Measurements from ENCODE around the gene SAA2. TPM values are rescaled to one million over a fixed set of nuclear protein-coding genes. Genes with fewer than 3 reads are reported as not detected.

SAA2 gene
- total and polyA plus RNA-seq, 2 donors (not counting 1 experiment from before 2014, with no cell fraction given) = not detected

GRCh38 chr11:18236664-18237356 lies 11.7 kb downstream of the SAA2 start, which contains the start of gene SAA4:
TSS of gene SAA4 (minus strand) at chr11:18236802. CDS start at chr11:18235926, 876 bp downstream.
- no peaks in the 10 kb centered on the region for H3K9me3 ChIP-seq (ENCODE audit: control insufficient read depth, insufficient read depth, low read depth, low read length)
- H3K9ac ChIP-seq (ENCODE audit: insufficient read depth, low read length) = no peak within 1 kb of the TSS
- no peak within 1 kb of the TSS for H3K27ac ChIP-seq (ENCODE audit: insufficient read depth, low read length)
- no peaks in the 10 kb centered on the region for H3K4me1 ChIP-seq (ENCODE audit: control insufficient read depth, extremely low read depth, insufficient read depth, low read length)
- DNase-seq (ENCODE audit: low read depth in 2 of 2) = no peak
- no peak within 1 kb of the TSS for H3K4me3 ChIP-seq (replicated peaks in 1 of 4; ENCODE audit: control extremely low read depth in 1 of 4, insufficient read depth in 1 of 4, low read depth in 3 of 4, low read length in 4 of 4)
- no peak within 1 kb of the TSS for H2AFZ ChIP-seq (ENCODE audit: low read length)
- H4K20me1 ChIP-seq (ENCODE audit: control insufficient read depth, extremely low read depth, insufficient read depth, low read length) = no peaks in the 10 kb centered on the region
- no peaks in the 10 kb centered on the region for H3K79me2 ChIP-seq (ENCODE audit: control insufficient read depth, insufficient read depth, low read length)
- H3K27me3 ChIP-seq (ENCODE audit: control insufficient read depth, insufficient read depth, low read length) = peaks cover 4% of the 10 kb centered on the region
- H3K36me3 ChIP-seq (ENCODE audit: control insufficient read depth, insufficient read depth, low read length) = no peaks in the 10 kb centered on the region
- H3K4me2 ChIP-seq (ENCODE audit: extremely low read depth, insufficient read depth, low read length) = no peak within 1 kb of the TSS
- TF ChIP-seq, protein P1, sequence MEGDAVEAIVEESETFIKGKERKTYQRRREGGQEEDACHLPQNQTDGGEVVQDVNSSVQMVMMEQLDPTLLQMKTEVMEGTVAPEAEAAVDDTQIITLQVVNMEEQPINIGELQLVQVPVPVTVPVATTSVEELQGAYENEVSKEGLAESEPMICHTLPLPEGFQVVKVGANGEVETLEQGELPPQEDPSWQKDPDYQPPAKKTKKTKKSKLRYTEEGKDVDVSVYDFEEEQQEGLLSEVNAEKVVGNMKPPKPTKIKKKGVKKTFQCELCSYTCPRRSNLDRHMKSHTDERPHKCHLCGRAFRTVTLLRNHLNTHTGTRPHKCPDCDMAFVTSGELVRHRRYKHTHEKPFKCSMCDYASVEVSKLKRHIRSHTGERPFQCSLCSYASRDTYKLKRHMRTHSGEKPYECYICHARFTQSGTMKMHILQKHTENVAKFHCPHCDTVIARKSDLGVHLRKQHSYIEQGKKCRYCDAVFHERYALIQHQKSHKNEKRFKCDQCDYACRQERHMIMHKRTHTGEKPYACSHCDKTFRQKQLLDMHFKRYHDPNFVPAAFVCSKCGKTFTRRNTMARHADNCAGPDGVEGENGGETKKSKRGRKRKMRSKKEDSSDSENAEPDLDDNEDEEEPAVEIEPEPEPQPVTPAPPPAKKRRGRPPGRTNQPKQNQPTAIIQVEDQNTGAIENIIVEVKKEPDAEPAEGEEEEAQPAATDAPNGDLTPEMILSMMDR (conservative IDR thresholded peaks at IDR 0.05 in 1 of 2, IDR thresholded peaks at IDR 0.05 in 1 of 2; ENCODE audit: low read depth in 1 of 2, low read length in 2 of 2) = no peak
- TF ChIP-seq EZH2 (IDR thresholded peaks at IDR 0.05; ENCODE audit: low read length, missing control alignments) = no peak

GRCh38 chr11:18235394-18236334 lies 12.8 kb downstream of the SAA2 start:
- DNase-seq (ENCODE audit: low read depth in 2 of 2) = no peak
- TF ChIP-seq EZH2 (IDR thresholded peaks at IDR 0.05; ENCODE audit: low read length, missing control alignments) = no peak
- TF ChIP-seq, protein P1 (conservative IDR thresholded peaks at IDR 0.05 in 1 of 2, IDR thresholded peaks at IDR 0.05 in 1 of 2; ENCODE audit: low read depth in 1 of 2, low read length in 2 of 2) = no peak
- H2AFZ ChIP-seq (ENCODE audit: low read length) = no peak overlapping the region

DNA sequence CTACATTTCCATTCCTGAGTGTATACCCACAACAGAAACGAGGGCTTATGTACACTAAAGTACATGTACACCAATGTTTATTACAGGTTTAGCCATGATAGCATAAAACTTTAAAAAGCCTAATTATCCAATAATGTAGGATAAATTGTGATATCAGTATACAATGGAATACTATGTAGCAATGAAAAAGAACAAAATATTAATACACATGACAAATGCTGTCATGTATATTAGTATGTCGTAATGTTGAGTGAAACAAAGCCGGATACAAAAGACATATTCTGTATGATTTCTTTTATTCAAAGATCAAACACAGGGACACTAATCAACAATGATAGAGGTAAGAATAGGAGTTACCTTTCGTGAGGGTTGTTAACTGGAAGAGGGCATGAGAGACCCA lies 14.6 kb downstream of the SAA2 start:
- Histone ChIP-seq H3K4me1 (ENCODE audit: control insufficient read depth, extremely low read depth, insufficient read depth, low read length) (no peaks in the 10 kb centered on the region), H3K4me3 (replicated peaks in 1 of 4; ENCODE audit: control extremely low read depth in 1 of 4, insufficient read depth in 1 of 4, low read depth in 3 of 4, low read length in 4 of 4) (no peak overlapping the region)

More at GRCh38 chr11:18235394-18236334, 12.8 kb downstream of the SAA2 start:
- Histone ChIP-seq H3K9me3 (ENCODE audit: control insufficient read depth, insufficient read depth, low read depth, low read length) (no peaks in the 10 kb centered on the region), H3K27ac (ENCODE audit: insufficient read depth, low read length) (no peak overlapping the region), H3K4me2 (ENCODE audit: extremely low read depth, insufficient read depth, low read length) (no peak overlapping the region), H3K9ac (ENCODE audit: insufficient read depth, low read length) (no peak overlapping the region), H3K4me1 (ENCODE audit: control insufficient read depth, extremely low read depth, insufficient read depth, low read length) (no peaks in the 10 kb centered on the region), H3K27me3 (ENCODE audit: control insufficient read depth, insufficient read depth, low read length) (peaks cover 4% of the 10 kb centered on the region), H3K36me3 (ENCODE audit: control insufficient read depth, insufficient read depth, low read length) (no peaks in the 10 kb centered on the region), H3K79me2 (ENCODE audit: control insufficient read depth, insufficient read depth, low read length) (no peaks in the 10 kb centered on the region), H4K20me1 (ENCODE audit: control insufficient read depth, extremely low read depth, insufficient read depth, low read length) (no peaks in the 10 kb centered on the region), H3K4me3 (replicated peaks in 1 of 4; ENCODE audit: control extremely low read depth in 1 of 4, insufficient read depth in 1 of 4, low read depth in 3 of 4, low read length in 4 of 4) (no peak overlapping the region)

More for the DNA sequence above, 14.6 kb downstream of the SAA2 start:
- no peaks in the 10 kb centered on the region for H3K79me2 ChIP-seq (ENCODE audit: control insufficient read depth, insufficient read depth, low read length)
- no peaks in the 10 kb centered on the region for H4K20me1 ChIP-seq (ENCODE audit: control insufficient read depth, extremely low read depth, insufficient read depth, low read length)
- no peaks in the 10 kb centered on the region for H3K36me3 ChIP-seq (ENCODE audit: control insufficient read depth, insufficient read depth, low read length)
- no peak overlapping the region for H2AFZ ChIP-seq (ENCODE audit: low read length)
- no peak for DNase-seq (ENCODE audit: low read depth in 2 of 2)
- H3K4me2 ChIP-seq (ENCODE audit: extremely low read depth, insufficient read depth, low read length) = no peak overlapping the region
- H3K9ac ChIP-seq (ENCODE audit: insufficient read depth, low read length) = no peak overlapping the region
- H3K27me3 ChIP-seq (ENCODE audit: control insufficient read depth, insufficient read depth, low read length) = peaks cover 4% of the 10 kb centered on the region
- TF ChIP-seq, protein P1 (conservative IDR thresholded peaks at IDR 0.05 in 1 of 2, IDR thresholded peaks at IDR 0.05 in 1 of 2; ENCODE audit: low read depth in 1 of 2, low read length in 2 of 2) = no peak
- TF ChIP-seq EZH2 (IDR thresholded peaks at IDR 0.05; ENCODE audit: low read length, missing control alignments) = no peak
- no peaks in the 10 kb centered on the region for H3K9me3 ChIP-seq (ENCODE audit: control insufficient read depth, insufficient read depth, low read depth, low read length)
- no peak overlapping the region for H3K27ac ChIP-seq (ENCODE audit: insufficient read depth, low read length)

All from fibroblast of lung (primary cell).